A673 (cell line): ENCODE measurements around the gene DIP2C. TPM values are rescaled to one million over a fixed set of nuclear protein-coding genes. Genes with fewer than 3 reads are reported as not detected.

Source experiments
- BruUV-seq: library from RNA; stranded (reverse); fragments of 400-500 nt; replicated peaks from 2 replicates; lab custom pipeline; 2021; lab: Mats Ljungman, UMichigan
- CTCF ChIA-PET: fragments of 300-600 bp; sonication (Branson Sonifier 250); formaldehyde crosslinking; loops from one replicate; lab custom pipeline; 2022; ENCODE audit warnings: antibody characterized with exemption; lab: Charles Lee
- POLR2A ChIA-PET: fragments of 300-600 bp; sonication (Branson Sonifier 250); formaldehyde crosslinking; loops from one replicate; lab custom pipeline; 2022; ENCODE audit warnings: antibody characterized with exemption; ENCODE audit not compliant: low non-redundant PET; lab: Charles Lee
- DNase-seq: peaks from one replicate; pipeline ENCODE4 v3.0.0-alpha.2; 2015; ENCODE audit warnings: low spot score
- H3K27ac ChIP-seq: fragments of 200-600 bp; sonication (generic); 2 replicates; pipeline ENCODE4 v1.5.1; 2016; ENCODE audit warnings: mixed run types, low read depth, mild to moderate bottlenecking, mixed read lengths, antibody characterized with exemption, low read length; ENCODE audit not compliant: poor library complexity, severe bottlenecking
- H3K27me3 ChIP-seq: fragments of 200-600 bp; sonication (generic); replicated peaks from 2 replicates; pipeline ENCODE4 v1.6.1; 2017; ENCODE audit warnings: mixed run types, low read depth, mild to moderate bottlenecking, mixed read lengths, antibody characterized with exemption, low read length; ENCODE audit not compliant: insufficient read depth, poor library complexity
- H3K36me3 ChIP-seq: fragments of 200-600 bp; sonication (generic); 2 replicates; pipeline ENCODE4 v1.6.1; 2016; ENCODE audit warnings: mixed run types, mild to moderate bottlenecking, mixed read lengths, antibody characterized with exemption, low read length; ENCODE audit not compliant: insufficient read depth, poor library complexity, severe bottlenecking
- H3K4me1 ChIP-seq: fragments of 200-600 bp; sonication (generic); 2 replicates; pipeline ENCODE4 v1.6.1; 2017; ENCODE audit warnings: mixed run types, mild to moderate bottlenecking, mixed read lengths, antibody characterized with exemption, low read length; ENCODE audit not compliant: insufficient read depth, poor library complexity, severe bottlenecking
- H3K4me3 ChIP-seq: fragments of 200-600 bp; sonication (generic); 2 replicates; pipeline ENCODE4 v1.5.1; 2016; ENCODE audit warnings: low read depth, mixed run types, mild to moderate bottlenecking, mixed read lengths, low read length; ENCODE audit not compliant: poor library complexity, severe bottlenecking
- H3K9me3 ChIP-seq: fragments of 200-600 bp; sonication (generic); 2 replicates; pipeline ENCODE4 v1.6.1; 2016; ENCODE audit warnings: mixed run types, low read depth, mild to moderate bottlenecking, mixed read lengths, antibody characterized with exemption, low read length; ENCODE audit not compliant: poor library complexity, severe bottlenecking
- EZH2 ChIP-seq: fragments of 200-600 bp; sonication (generic); IDR thresholded peaks from 2 replicates; pipeline ENCODE4 v1.6.1; 2017; ENCODE audit warnings: borderline replicate concordance, low read depth, mild to moderate bottlenecking, mixed read lengths, antibody characterized with exemption, low read length; ENCODE audit not compliant: poor library complexity, severe bottlenecking
- intact Hi-C: fragments of 100-400 bp; cut with micrococcal nuclease; formaldehyde crosslinking; loops from one replicate; pipeline ENCODE4 v1.10.0; 2022; ENCODE audit not compliant: unreplicated experiment
- total RNA-seq: library from RNA; stranded (reverse); gene quantifications from 2 replicates; pipeline ENCODE4 v1.2.3, GENCODE V29; 2021
- TF ChIP-seq, protein P1 (sequence below): fragments of 300-800, 200-600 bp; sonication (generic); conservative IDR thresholded peaks from 2 replicates; pipeline ENCODE4 v1.5.1; 2017; ENCODE audit warnings: low read depth, mild to moderate bottlenecking, antibody characterized with exemption, low read length, moderate library complexity, mixed read lengths

The DIP2C gene
- total RNA-seq, 1 experiment from 2014 or later = 13.2 TPM

DNA sequence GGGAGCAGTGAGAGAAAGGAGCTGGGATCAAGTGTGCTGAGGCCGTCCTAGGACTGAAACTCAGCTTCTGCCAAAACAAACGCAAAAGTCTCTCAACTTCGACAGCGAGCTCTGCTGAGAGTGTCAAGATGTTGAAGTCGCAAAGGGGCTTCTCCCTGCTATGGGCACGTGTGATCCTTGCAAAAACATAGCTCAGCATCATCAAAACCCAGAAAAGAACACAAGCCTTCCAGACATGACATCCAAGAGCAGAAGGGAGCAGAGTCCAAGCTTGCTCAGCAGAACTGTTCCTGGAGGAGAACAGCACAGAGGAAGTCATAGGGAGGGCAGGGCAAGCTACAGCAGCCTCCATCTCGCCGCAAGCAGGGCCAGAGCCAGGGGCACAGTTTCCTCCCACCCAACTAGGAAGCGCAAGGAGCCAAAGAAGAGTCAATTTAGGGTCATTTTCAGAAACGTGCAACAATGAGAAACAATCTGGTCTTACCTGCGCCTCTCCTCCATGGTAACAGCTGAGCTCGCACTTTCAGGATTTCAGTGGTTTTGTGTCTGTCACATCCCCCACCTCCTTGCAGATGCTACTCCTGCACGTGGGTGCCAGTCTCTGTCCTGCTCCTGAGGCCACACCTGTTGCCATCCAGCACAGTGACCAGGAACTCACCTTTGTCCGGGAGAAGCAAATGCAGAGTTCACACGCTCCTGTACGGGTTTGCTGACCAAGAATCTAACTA lies 113.9 kb downstream of the DIP2C start:
- intact Hi-C loops = no loop called here

GRCh38 chr10:572696-573095 lies 116.8 kb downstream of the DIP2C start:
- Histone ChIP-seq H3K27ac (no peak overlapping the region), H3K4me1 (no peaks in the 10 kb centered on the region), H3K36me3 (no peaks in the 10 kb centered on the region), H3K27me3 (no peaks in the 10 kb centered on the region), H3K9me3 (no peaks in the 10 kb centered on the region), H3K4me3 (no peak overlapping the region)
- no peak for TF ChIP-seq EZH2
- TF ChIP-seq, protein P1, sequence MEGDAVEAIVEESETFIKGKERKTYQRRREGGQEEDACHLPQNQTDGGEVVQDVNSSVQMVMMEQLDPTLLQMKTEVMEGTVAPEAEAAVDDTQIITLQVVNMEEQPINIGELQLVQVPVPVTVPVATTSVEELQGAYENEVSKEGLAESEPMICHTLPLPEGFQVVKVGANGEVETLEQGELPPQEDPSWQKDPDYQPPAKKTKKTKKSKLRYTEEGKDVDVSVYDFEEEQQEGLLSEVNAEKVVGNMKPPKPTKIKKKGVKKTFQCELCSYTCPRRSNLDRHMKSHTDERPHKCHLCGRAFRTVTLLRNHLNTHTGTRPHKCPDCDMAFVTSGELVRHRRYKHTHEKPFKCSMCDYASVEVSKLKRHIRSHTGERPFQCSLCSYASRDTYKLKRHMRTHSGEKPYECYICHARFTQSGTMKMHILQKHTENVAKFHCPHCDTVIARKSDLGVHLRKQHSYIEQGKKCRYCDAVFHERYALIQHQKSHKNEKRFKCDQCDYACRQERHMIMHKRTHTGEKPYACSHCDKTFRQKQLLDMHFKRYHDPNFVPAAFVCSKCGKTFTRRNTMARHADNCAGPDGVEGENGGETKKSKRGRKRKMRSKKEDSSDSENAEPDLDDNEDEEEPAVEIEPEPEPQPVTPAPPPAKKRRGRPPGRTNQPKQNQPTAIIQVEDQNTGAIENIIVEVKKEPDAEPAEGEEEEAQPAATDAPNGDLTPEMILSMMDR = no peak
- POLR2A ChIA-PET = no interaction called here
- CTCF ChIA-PET = no interaction called here
- no peak for DNase-seq
- intact Hi-C loops = no loop called here
- BruUV-seq = no TSS peak

More for the DNA sequence above, 113.9 kb downstream of the DIP2C start:
- CTCF ChIA-PET = no interaction called here
- BruUV-seq = no TSS peak
- TF ChIP-seq, protein P1 = no peak
- TF ChIP-seq EZH2 = no peak
- H3K36me3 ChIP-seq = no peaks in the 10 kb centered on the region
- H3K9me3 ChIP-seq = no peaks in the 10 kb centered on the region
- POLR2A ChIA-PET = no interaction called here
- H3K4me1 ChIP-seq = no peaks in the 10 kb centered on the region
- DNase-seq = no peak
- H3K27ac ChIP-seq = no peak overlapping the region
- no peaks in the 10 kb centered on the region for H3K27me3 ChIP-seq
- H3K4me3 ChIP-seq = no peak overlapping the region

DNA sequence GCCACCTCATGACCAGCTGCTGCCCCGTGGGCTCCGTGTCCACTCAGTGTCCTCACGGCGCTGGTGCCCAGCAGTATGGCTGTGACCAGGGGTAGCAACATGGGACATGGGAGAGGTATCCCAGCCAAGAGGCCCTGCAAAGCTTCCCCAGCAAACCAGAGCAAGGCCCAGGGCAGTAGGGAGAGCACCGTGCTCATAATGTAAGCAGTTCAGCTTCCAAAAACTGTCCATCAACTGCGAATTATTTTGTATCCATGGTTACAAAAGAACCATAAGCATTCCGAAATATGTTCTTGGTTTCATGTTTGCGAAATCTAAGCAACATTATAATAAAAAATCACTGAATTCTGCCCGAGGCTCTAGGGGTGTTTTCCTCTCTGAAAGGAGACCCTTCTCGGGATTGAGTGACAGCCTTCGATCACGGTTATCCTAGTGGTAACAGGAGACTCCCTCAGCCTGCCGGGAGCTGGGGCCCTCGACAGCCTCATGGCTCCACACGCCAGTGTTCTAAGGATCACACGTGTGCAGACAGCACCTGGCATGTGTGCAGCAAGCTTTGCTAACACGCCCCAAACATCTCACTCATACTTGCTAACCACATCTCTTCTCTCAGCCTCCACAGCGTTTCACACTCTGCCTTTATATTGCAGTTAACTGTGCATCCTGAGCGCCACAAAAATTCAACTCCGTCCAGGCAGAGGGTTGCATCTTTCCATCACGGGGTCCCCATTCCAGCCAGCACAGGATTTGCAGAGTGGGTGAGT lies 117.6 kb downstream of the DIP2C start:
- no peak for DNase-seq
- ChIA-PET POLR2A (no interaction called here), CTCF (no interaction called here)
- Histone ChIP-seq H3K4me3 (no peak overlapping the region), H3K4me1 (no peaks in the 10 kb centered on the region), H3K9me3 (no peaks in the 10 kb centered on the region), H3K27me3 (no peaks in the 10 kb centered on the region), H3K27ac (no peak overlapping the region), H3K36me3 (no peaks in the 10 kb centered on the region)
- TF ChIP-seq EZH2 = no peak
- TF ChIP-seq, protein P1 = no peak
- intact Hi-C loops = no loop called here
- no TSS peak for BruUV-seq
